CD4-positive, alpha-beta memory T cell (primary cell): ENCODE results near the gene TBX20. TPM values are rescaled to one million over a fixed set of nuclear protein-coding genes. Genes with fewer than 3 reads are reported as not detected.
"Not testable (repeated sequence)": the region's sequence is repeated elsewhere in the genome, so short reads cannot be mapped to it uniquely, and the experiment has no call there.

Experiments used
- CTCF ChIA-PET: fragments of 350-600 bp; sonication (Branson Sonifier 250); formaldehyde crosslinking; loops from one replicate; lab custom pipeline; 2021; ENCODE audit warnings: inconsistent platforms; ENCODE audit not compliant: partially characterized antibody; lab: Charles Lee
- POLR2A ChIA-PET: fragments of 350-600 bp; sonication (Branson Sonifier 250); formaldehyde crosslinking; loops from one replicate; lab custom pipeline; 2021; ENCODE audit not compliant: partially characterized antibody; lab: Charles Lee
- DNase-seq, 5 donors: peaks; one replicate each; pipeline versions ENCODE4 v3.0.0 to v3.0.0-alpha.2; 2020 to 2022; ENCODE audit warnings: mixed read lengths in 1 of 5
- H3K27ac ChIP-seq: one replicate; pipeline ENCODE4 v1.7.0; 2013; ENCODE audit warnings: low read depth, low read length
- H3K27me3 ChIP-seq: 2 replicates; pipeline ENCODE4 v1.7.0; 2013; ENCODE audit warnings: mild to moderate bottlenecking, low read length, moderate library complexity; ENCODE audit not compliant: insufficient read depth
- H3K36me3 ChIP-seq: 2 replicates; pipeline ENCODE4 v1.7.0; 2013; ENCODE audit warnings: mild to moderate bottlenecking, low read length, moderate library complexity; ENCODE audit not compliant: insufficient read depth
- H3K4me1 ChIP-seq: 2 replicates; pipeline ENCODE4 v1.7.0; 2013; ENCODE audit warnings: mild to moderate bottlenecking, low read length, moderate library complexity; ENCODE audit not compliant: insufficient read depth
- H3K4me3 ChIP-seq, 2 donors: one replicate each; pipeline ENCODE4 v1.7.0; 2013; ENCODE audit warnings: low read length in 2 of 2, mild to moderate bottlenecking in 1 of 2
- H3K9me3 ChIP-seq, 2 donors: one replicate each; pipeline ENCODE4 v1.7.0; 2013; ENCODE audit warnings: low read length in 2 of 2, control low read depth in 1 of 2; ENCODE audit not compliant: control insufficient read depth in 1 of 2
- H3K27ac Mint-ChIP-seq, 7 donors: one replicate each; pipeline ENCODE4 v1.8.0; 2020 to 2021; ENCODE audit warnings: mixed read lengths in 7 of 7, mild to moderate bottlenecking in 6 of 7, inconsistent platforms in 3 of 7, moderate library complexity in 3 of 7
- H3K27me3 Mint-ChIP-seq, 2 donors: one replicate each; pipeline ENCODE4 v1.8.0; 2020 to 2021; ENCODE audit warnings: mixed read lengths in 2 of 2
- H3K36me3 Mint-ChIP-seq, 2 donors: one replicate each; pipeline ENCODE4 v1.8.0; 2020 to 2021; ENCODE audit warnings: mixed read lengths in 2 of 2, inconsistent platforms in 1 of 2, mild to moderate bottlenecking in 1 of 2
- H3K4me1 Mint-ChIP-seq, 4 donors: one replicate each; pipeline ENCODE4 v1.8.0; 2020 to 2021; ENCODE audit warnings: mixed read lengths in 4 of 4, mild to moderate bottlenecking in 1 of 4
- H3K4me3 Mint-ChIP-seq, 8 donors: one replicate each; pipeline ENCODE4 v1.8.0; 2020 to 2021; ENCODE audit warnings: mixed read lengths in 8 of 8, mild to moderate bottlenecking in 7 of 8, moderate library complexity in 6 of 8, inconsistent platforms in 3 of 8
- H3K9me3 Mint-ChIP-seq, 8 donors: one replicate each; pipeline ENCODE4 v1.8.0; 2020 to 2021; ENCODE audit warnings: mixed read lengths in 8 of 8, mild to moderate bottlenecking in 5 of 8, inconsistent platforms in 3 of 8, moderate library complexity in 1 of 8
- intact Hi-C: fragments of 100-400 bp; cut with micrococcal nuclease; formaldehyde crosslinking; loops from one replicate; pipeline ENCODE4 v1.15.1; 2023
- polyA plus RNA-seq, 2 donors: library from polyadenylated mRNA; unstranded; fragments of 300-500 nt; fragmentation: Illumina TruSeq; gene quantifications; one replicate each; pipeline ENCODE4 v1.2.3, GENCODE V29; 2021
- total RNA-seq, 2 experiments: library from RNA; stranded (reverse); gene quantifications; one replicate each; pipeline ENCODE4 v1.2.3, GENCODE V29; 2021

Gene TBX20
- total and polyA plus RNA-seq, 4 experiments from 2014 or later: not detected

DNA sequence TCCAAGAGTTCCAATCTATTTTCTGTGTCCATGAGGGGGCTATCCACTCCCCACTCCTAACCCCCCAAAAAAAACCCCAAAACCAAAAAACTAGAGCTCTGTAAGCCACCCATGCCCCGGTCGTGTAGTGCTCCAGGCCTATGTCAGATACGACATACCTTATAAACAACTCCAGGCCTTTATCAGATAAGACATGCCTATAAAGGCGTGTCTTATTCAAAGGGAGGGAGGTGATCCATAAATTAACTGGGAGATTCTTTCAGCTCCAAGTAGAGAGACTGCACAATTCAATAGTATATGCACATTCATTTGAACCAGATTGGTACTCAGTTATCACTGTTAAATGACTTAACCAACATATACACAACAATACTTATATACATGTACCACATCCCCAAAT is 62.3 kb downstream of the TBX20 start:
- H3K4me1 ChIP-seq, H3K4me3 Mint-ChIP-seq, H3K4me3 ChIP-seq, H3K4me1 Mint-ChIP-seq, H3K27ac Mint-ChIP-seq, H3K36me3 ChIP-seq, H3K27me3 ChIP-seq, H3K27ac ChIP-seq, H3K9me3 Mint-ChIP-seq, H3K9me3 ChIP-seq, H3K36me3 Mint-ChIP-seq, CTCF ChIA-PET, intact Hi-C loops, DNase-seq, POLR2A ChIA-PET: not testable (repeated sequence)
- peaks cover 12 to 17% of the 10 kb centered on the region in 2 donors for H3K27me3 Mint-ChIP-seq

DNA sequence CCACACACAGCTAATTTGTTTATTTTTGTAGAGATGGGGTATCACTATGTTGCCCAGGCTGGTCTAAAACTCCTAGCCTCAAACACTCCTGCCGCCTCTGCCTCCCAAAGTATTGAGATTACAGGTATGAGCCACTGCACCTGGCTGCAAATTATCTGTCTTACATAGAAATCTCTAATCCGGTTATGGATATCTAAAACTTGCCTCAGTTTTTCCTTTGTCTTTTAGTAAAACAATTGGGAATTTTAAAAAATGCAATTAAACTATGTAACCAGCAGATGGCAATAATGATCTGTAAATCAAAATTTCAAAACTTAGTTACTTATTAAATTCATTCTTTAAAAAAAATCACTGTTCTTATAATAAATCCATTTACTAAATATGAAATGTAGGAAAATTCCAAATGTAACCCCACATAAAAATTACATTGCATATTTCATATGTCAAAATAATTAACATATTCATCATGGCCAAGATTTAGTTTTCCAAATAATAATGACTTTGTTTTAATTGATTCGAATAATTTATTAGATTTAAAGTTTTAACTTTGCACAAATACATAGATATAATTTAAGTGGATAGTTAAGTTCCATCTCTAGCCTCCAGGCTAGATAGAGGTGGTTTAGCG is 63.6 kb downstream of the TBX20 start:
- DNase-seq, H3K4me3 Mint-ChIP-seq, H3K36me3 ChIP-seq, H3K27ac ChIP-seq, H3K4me3 ChIP-seq, H3K27me3 ChIP-seq, H3K9me3 Mint-ChIP-seq, intact Hi-C loops, H3K27ac Mint-ChIP-seq, POLR2A ChIA-PET, H3K9me3 ChIP-seq, H3K36me3 Mint-ChIP-seq, H3K4me1 ChIP-seq: not testable (repeated sequence)
- CTCF ChIA-PET: interaction anchor here (0.9 kb wide), 1 partner anchor 348 kb away, joined by 3 read pairs; no protein-coding TSS in a partner anchor
- Mint-ChIP-seq H3K27me3 (peaks cover 17 to 19% of the 10 kb centered on the region in 2 donors), H3K4me1 (peaks cover 5 to 18% (median 7%) of the 10 kb centered on the region in 4 donors)

DNA sequence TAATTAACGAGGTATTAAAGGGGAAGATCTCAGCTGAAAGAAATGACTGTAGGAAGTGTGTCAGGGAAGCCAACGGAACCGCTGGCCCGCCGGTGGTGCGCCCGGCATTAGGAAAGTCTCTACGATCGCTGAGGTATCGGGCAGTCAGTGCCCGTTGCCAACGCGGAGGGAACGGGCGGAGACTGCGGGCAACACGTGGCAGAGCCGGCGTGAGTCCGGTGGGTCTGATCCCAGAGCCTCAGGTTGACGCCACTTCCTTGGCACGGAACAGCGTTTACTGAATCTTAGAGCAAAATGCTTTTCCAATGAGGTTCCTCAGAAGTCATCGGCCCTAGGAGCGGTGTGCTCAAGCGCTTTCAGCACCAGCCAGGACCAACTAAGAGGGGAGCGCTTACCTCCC is 67.1 kb downstream of the TBX20 start:
- H3K27me3 ChIP-seq, H3K27ac Mint-ChIP-seq, intact Hi-C loops, POLR2A ChIA-PET, H3K9me3 ChIP-seq, H3K4me1 ChIP-seq, CTCF ChIA-PET, H3K9me3 Mint-ChIP-seq, H3K36me3 Mint-ChIP-seq, DNase-seq, H3K4me3 ChIP-seq, H3K27ac ChIP-seq, H3K36me3 ChIP-seq: not testable (repeated sequence)
- H3K4me3 Mint-ChIP-seq: peak overlapping the region in 7 of 8 donors; percentile 25 to 69 (median 61)
- peaks cover 6 to 18% (median 7%) of the 10 kb centered on the region in 4 donors for H3K4me1 Mint-ChIP-seq
- H3K27me3 Mint-ChIP-seq: peaks cover 20 to 24% of the 10 kb centered on the region in 2 donors

DNA sequence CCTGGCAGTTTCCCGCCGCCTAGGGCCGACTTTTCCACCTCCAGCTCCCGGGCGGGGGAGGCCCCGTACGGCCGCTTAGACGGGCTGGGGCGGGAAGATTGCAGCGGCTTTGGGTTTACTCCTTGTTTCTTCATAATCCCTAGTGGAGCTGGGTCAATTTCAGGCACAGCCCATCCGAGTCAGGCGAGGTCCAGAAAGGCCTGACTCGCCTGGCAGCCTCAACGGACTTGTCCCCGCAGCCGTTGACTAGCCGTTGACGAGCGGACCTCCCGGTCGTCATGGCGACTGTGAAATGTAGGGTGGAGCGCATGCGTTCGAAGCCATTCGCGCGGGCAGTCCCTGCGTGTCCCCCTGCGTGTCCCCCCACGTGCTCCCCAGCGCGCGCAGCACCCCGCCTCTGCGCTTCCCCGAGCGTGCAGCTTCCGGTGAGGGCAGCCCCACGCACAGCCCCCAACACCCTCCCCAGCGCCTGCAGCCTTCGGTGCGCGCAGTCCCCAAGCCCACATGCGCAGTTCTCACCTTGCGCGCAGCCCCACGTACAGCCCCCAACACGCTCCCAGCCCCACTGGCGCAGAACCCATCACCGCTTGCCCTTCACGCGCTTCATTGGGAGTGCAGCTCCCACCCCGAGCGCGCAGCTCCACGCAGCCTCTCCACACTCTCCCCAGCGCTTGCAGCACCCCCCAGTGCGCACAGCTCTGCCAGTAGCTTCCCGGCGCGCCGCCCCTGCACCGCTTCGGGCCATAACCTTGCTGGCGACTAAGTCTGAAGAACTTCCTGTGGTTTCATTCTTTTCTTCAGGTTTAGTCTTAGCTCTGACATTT is 67.8 kb downstream of the TBX20 start:
- Histone ChIP-seq H3K36me3 (no peaks in the 10 kb centered on the region), H3K27ac (no peak overlapping the region), H3K27me3 (no peaks in the 10 kb centered on the region), H3K9me3 (no peaks in the 10 kb centered on the region), H3K4me3 (no peak overlapping the region), H3K4me1 (no peaks in the 10 kb centered on the region)
- POLR2A ChIA-PET: no interaction called here
- Mint-ChIP-seq H3K27ac (peak overlapping the region in 1 of 7 donors; percentile 35), H3K36me3 (no peaks in the 10 kb centered on the region), H3K27me3 (peaks cover 22 to 23% of the 10 kb centered on the region in 2 donors), H3K4me1 (peaks cover 6 to 18% (median 7%) of the 10 kb centered on the region in 4 donors), H3K4me3 (peak overlapping the region in 7 of 8 donors; percentile 25 to 69 (median 61)), H3K9me3 (no peaks in the 10 kb centered on the region)
- CTCF ChIA-PET: no interaction called here
- no peak for DNase-seq
- intact Hi-C loops: no loop called here

DNA sequence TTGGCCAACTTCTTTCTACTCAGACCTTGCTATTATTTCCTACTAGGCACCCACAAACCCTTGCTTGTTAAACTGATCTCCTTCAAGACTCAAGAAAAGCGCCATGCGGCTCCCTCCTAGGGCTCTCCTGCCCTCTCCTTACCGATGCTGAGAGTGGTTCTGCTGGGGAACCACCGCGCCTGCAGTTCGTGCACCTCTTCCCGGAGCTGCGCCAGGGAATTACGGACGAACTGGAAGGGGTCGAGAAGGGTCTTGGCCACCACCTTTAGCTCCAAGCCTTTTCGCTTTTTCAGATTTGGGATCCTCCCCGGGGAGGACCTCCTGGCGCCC is 68.4 kb downstream of the TBX20 start:
- H3K36me3 ChIP-seq, H3K9me3 Mint-ChIP-seq, POLR2A ChIA-PET, H3K4me3 ChIP-seq, H3K27ac Mint-ChIP-seq, H3K27me3 ChIP-seq, H3K36me3 Mint-ChIP-seq, H3K27ac ChIP-seq, H3K9me3 ChIP-seq, intact Hi-C loops, CTCF ChIA-PET, H3K4me1 ChIP-seq, DNase-seq: not testable (repeated sequence)
- H3K4me3 Mint-ChIP-seq: peak overlapping the region in 5 of 8 donors; percentile 0 to 59 (median 5)
- H3K27me3 Mint-ChIP-seq: peaks cover 22 to 23% of the 10 kb centered on the region in 2 donors
- H3K4me1 Mint-ChIP-seq: peaks cover 6 to 18% (median 7%) of the 10 kb centered on the region in 4 donors

DNA sequence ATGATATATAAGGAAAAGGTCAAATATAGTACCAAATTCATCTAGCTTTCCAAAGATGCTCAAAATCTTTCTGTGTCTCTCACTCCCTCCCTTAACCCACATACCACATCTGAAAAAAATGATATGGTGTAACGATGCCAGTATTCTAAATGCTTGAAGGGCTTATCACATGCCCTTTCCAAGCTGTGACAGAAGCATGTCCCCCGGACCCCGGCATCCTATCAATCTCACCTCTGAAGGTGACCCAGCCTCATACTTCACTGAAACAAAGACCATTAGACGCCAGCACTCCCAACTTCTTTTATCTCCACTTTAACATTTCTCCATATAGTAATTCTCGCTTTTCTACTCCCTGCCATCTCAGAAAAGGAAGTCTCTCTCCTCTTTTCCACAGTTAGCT is 68.9 kb downstream of the TBX20 start:
- H3K9me3 Mint-ChIP-seq, CTCF ChIA-PET, H3K9me3 ChIP-seq, H3K27ac Mint-ChIP-seq, H3K36me3 Mint-ChIP-seq, DNase-seq, POLR2A ChIA-PET, H3K36me3 ChIP-seq, H3K4me1 ChIP-seq, H3K27me3 ChIP-seq, H3K27ac ChIP-seq, intact Hi-C loops, H3K4me3 ChIP-seq: not testable (repeated sequence)
- peaks cover 22 to 23% of the 10 kb centered on the region in 2 donors for H3K27me3 Mint-ChIP-seq
- H3K4me1 Mint-ChIP-seq: peaks cover 6 to 18% (median 7%) of the 10 kb centered on the region in 4 donors
- peak overlapping the region in 3 of 8 donors; percentile 5 to 59 (median 49) for H3K4me3 Mint-ChIP-seq

DNA sequence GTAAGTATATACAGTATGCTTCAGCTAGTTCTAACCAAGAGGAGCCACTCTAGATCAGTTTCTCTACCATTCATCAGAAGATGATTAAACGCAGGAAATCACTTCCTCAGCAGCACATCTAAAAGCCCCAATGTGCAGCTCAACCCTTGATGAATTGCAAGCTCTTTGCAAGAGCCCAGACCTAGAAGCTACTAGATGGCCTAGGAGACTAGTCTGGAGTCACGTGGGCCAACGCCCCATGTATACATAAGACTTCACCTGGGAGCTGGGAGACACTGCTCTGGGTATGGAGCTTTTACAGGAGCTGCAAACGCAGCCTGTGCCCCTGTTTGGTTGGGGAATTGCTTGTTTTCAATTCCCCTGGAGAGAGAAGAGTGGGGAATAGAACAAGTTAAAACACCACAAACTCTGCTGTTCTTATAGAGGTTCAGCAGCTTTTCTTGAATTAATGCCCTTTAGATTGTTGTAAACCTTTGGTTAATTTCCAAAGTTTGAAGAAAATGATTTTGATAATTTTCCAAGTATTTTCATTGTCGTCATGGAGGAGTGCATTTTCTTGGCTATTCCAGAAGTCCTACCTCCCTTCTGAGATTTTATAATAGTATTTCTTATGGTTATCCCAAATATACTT is 69.9 kb downstream of the TBX20 start:
- intact Hi-C loops, H3K27me3 ChIP-seq, H3K4me1 ChIP-seq, H3K4me3 ChIP-seq, POLR2A ChIA-PET, H3K9me3 Mint-ChIP-seq, H3K36me3 Mint-ChIP-seq, H3K27ac ChIP-seq, CTCF ChIA-PET, H3K4me3 Mint-ChIP-seq, H3K9me3 ChIP-seq, H3K36me3 ChIP-seq, H3K27ac Mint-ChIP-seq, DNase-seq: not testable (repeated sequence)
- Mint-ChIP-seq H3K27me3 (peaks cover 22 to 23% of the 10 kb centered on the region in 2 donors), H3K4me1 (peaks cover 6 to 18% (median 7%) of the 10 kb centered on the region in 4 donors)
